Activated B cell treated with CpG ODN at 0.5 μM for 24 hours (primary cell): ENCODE measurements around the gene RFLNA. TPM values are rescaled to one million over a fixed set of nuclear protein-coding genes. Genes with fewer than 3 reads are reported as not detected.

Experiments used
- ATAC-seq: fragments of 200-7000 bp; cut with Tn5 transposase; one replicate; pipeline ENCODE4 v1.10.0; 2021; ENCODE audit warnings: low read depth, mild to moderate bottlenecking, moderate library complexity
- CTCF ChIA-PET: fragments of 350-600 bp; sonication (Branson Sonifier 250); formaldehyde crosslinking; loops from one replicate; lab custom pipeline; 2021; ENCODE audit warnings: antibody characterized with exemption; lab: Charles Lee
- POLR2A ChIA-PET: fragments of 350-600 bp; sonication (Branson Sonifier 250); formaldehyde crosslinking; loops from one replicate; lab custom pipeline; 2021; ENCODE audit warnings: antibody characterized with exemption; lab: Charles Lee
- DNase-seq: peaks from one replicate; pipeline ENCODE4 v3.0.0; 2022
- H3K27ac Mint-ChIP-seq: one replicate; pipeline ENCODE4 v1.8.0; 2020; ENCODE audit warnings: mixed read lengths
- H3K27me3 Mint-ChIP-seq: one replicate; pipeline ENCODE4 v1.8.0; 2021; ENCODE audit warnings: mixed read lengths
- H3K36me3 Mint-ChIP-seq: one replicate; pipeline ENCODE4 v1.8.0; 2021; ENCODE audit warnings: low read depth, mixed read lengths
- H3K4me1 Mint-ChIP-seq: one replicate; pipeline ENCODE4 v1.8.0; 2021; ENCODE audit warnings: mixed read lengths
- H3K4me3 Mint-ChIP-seq: one replicate; pipeline ENCODE4 v1.8.0; 2020; ENCODE audit warnings: mild to moderate bottlenecking, mixed read lengths
- H3K9me3 Mint-ChIP-seq: one replicate; pipeline ENCODE4 v1.8.0; 2020; ENCODE audit warnings: mixed read lengths
- CTCF ChIP-seq: fragments of 200-600 bp; IDR thresholded peaks from one replicate; pipeline ENCODE4 v1.8.0; 2022; ENCODE audit warnings: antibody characterized with exemption, mild to moderate bottlenecking
- intact Hi-C: fragments of 100-400 bp; cut with micrococcal nuclease; formaldehyde crosslinking; loops from one replicate; pipeline ENCODE4 v1.15.1; 2024
- total RNA-seq: library from RNA; stranded (reverse); gene quantifications from 2 replicates; pipeline ENCODE4 v1.2.3, GENCODE V29; 2022

RFLNA gene
- total RNA-seq, result not detected in 2 replicates

- TF ChIP-seq CTCF, result no peak
- H3K36me3 Mint-ChIP-seq, result no peaks in the 10 kb centered on the region
- no peaks in the 10 kb centered on the region for H3K9me3 Mint-ChIP-seq
- no peaks in the 10 kb centered on the region for H3K4me1 Mint-ChIP-seq
- DNase-seq (no peak), ATAC-seq (no peak)
- intact Hi-C loops, result no loop called here
- ChIA-PET POLR2A (no interaction called here), CTCF (no interaction called here)
- H3K4me3 Mint-ChIP-seq, result no peak within 1 kb of the TSS
- H3K27me3 Mint-ChIP-seq, result peaks cover 33% of the 10 kb centered on the region
- no peak within 1 kb of the TSS for H3K27ac Mint-ChIP-seq
Measured at GRCh38 chr12:124294780-124295341, at the start of gene RFLNA. Gene RFLNA (plus strand): TSS chr12:124295093. CDS start chr12:124295430, 337 bp downstream.

GRCh38 chr12:124247331-124247730 is 47.6 kb upstream of the RFLNA start:
- no peak for DNase-seq
- Mint-ChIP-seq H3K36me3 (no peaks in the 10 kb centered on the region), H3K9me3 (peaks cover 17% of the 10 kb centered on the region), H3K27me3 (peaks cover 10% of the 10 kb centered on the region), H3K27ac (no peak overlapping the region), H3K4me3 (no peak overlapping the region), H3K4me1 (no peaks in the 10 kb centered on the region)
- ChIA-PET POLR2A (no interaction called here), CTCF (no interaction called here)
- intact Hi-C loops, result no loop called here
- TF ChIP-seq CTCF, result no peak
- ATAC-seq, result no peak

- Mint-ChIP-seq H3K4me1 (no peaks in the 10 kb centered on the region), H3K27me3 (peaks cover 10% of the 10 kb centered on the region), H3K36me3 (no peaks in the 10 kb centered on the region), H3K4me3 (no peak overlapping the region), H3K9me3 (peaks cover 17% of the 10 kb centered on the region), H3K27ac (no peak overlapping the region)
- DNase-seq (no peak), ATAC-seq (no peak)
- intact Hi-C loops, result no loop called here
- ChIA-PET POLR2A (no interaction called here), CTCF (no interaction called here)
- no peak for TF ChIP-seq CTCF
Measured at GRCh38 chr12:124248941-124249825, 45.7 kb upstream of the RFLNA start.

GRCh38 chr12:124251186-124251585 is 43.7 kb upstream of the RFLNA start:
- H3K4me3 Mint-ChIP-seq, result no peak overlapping the region
- H3K27ac Mint-ChIP-seq, result no peak overlapping the region
- H3K9me3 Mint-ChIP-seq, result peaks cover 16% of the 10 kb centered on the region
- no peaks in the 10 kb centered on the region for H3K36me3 Mint-ChIP-seq
- H3K27me3 Mint-ChIP-seq, result peaks cover 6% of the 10 kb centered on the region
- no peaks in the 10 kb centered on the region for H3K4me1 Mint-ChIP-seq
- DNase-seq (no peak), ATAC-seq (no peak)
- no peak for TF ChIP-seq CTCF
- intact Hi-C loops, result no loop called here
- CTCF ChIA-PET, result no interaction called here
- POLR2A ChIA-PET, result no interaction called here

GRCh38 chr12:124252964-124253363 is 41.9 kb upstream of the RFLNA start:
- Mint-ChIP-seq H3K27me3 (peaks cover 12% of the 10 kb centered on the region), H3K27ac (no peak overlapping the region), H3K4me1 (no peaks in the 10 kb centered on the region), H3K4me3 (no peak overlapping the region), H3K9me3 (peaks cover under 1% of the 10 kb centered on the region), H3K36me3 (no peaks in the 10 kb centered on the region)
- TF ChIP-seq CTCF, result no peak
- ChIA-PET CTCF (no interaction called here), POLR2A (no interaction called here)
- DNase-seq (no peak), ATAC-seq (no peak)
- intact Hi-C loops, result no loop called here
